Loucy (cell line): Measurements from ENCODE around the gene ZSCAN21.

Experiments used
- EZH2phosphoT487 ChIP-seq: fragments of 200-600 bp; IDR thresholded peaks from 2 replicates; pipeline ENCODE4 v1.6.1; 2018; ENCODE audit warnings: antibody characterized with exemption, mild to moderate bottlenecking, moderate library complexity, borderline replicate concordance
- TF ChIP-seq, protein P1 (sequence below): fragments of 200-600 bp; sonication (generic); conservative IDR thresholded peaks from 2 replicates; pipeline ENCODE4 v1.5.1; 2014; ENCODE audit warnings: mild to moderate bottlenecking, antibody characterized with exemption, low read length

DNA sequence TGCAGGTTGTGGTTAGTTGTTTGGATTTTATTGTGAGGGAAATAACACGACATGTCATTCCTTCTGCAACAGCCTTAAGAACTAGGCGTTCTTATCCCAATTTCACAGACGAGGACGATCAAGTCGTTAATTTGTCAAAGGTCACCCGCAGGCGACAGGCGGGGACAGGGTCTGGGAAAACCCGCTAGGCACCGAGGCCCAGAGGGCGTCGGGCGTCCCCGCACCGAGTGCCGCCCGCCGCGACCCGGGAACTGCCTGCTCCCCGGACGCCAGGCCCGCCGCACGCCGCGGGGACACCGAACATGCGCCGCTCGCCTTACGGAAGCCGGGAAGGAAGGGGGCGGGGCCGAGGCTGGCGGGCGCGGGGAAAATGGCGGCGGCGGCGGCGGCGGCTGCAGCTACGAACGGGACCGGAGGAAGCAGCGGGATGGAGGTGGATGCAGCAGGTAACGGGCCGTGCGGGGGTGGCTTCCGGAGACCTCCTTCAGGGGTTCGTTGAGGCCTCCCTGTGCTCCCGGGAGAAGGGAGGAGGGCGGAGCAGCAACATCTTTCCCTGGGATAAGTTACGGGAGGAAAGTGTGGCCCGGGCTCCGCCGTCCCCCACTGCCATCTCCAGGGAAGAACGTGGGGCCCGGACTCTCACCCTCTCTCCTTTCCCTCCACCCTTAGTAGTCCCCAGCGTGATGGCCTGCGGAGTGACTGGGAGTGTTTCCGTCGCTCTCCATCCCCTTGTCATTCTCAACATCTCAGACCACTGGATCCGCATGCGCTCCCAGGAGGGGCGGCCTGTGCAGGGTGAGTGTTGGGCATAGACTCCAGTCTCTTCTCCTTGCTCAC lies 39.3 kb downstream of the ZSCAN21 start, which contains the start of gene COPS6:
- TF ChIP-seq, protein P1, sequence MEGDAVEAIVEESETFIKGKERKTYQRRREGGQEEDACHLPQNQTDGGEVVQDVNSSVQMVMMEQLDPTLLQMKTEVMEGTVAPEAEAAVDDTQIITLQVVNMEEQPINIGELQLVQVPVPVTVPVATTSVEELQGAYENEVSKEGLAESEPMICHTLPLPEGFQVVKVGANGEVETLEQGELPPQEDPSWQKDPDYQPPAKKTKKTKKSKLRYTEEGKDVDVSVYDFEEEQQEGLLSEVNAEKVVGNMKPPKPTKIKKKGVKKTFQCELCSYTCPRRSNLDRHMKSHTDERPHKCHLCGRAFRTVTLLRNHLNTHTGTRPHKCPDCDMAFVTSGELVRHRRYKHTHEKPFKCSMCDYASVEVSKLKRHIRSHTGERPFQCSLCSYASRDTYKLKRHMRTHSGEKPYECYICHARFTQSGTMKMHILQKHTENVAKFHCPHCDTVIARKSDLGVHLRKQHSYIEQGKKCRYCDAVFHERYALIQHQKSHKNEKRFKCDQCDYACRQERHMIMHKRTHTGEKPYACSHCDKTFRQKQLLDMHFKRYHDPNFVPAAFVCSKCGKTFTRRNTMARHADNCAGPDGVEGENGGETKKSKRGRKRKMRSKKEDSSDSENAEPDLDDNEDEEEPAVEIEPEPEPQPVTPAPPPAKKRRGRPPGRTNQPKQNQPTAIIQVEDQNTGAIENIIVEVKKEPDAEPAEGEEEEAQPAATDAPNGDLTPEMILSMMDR, result no peak
- TF ChIP-seq EZH2phosphoT487, result no peak
